HepG2 (cell line): ENCODE data around the gene SLC6A12. TPM values are rescaled to one million over a fixed set of nuclear protein-coding genes. Genes with fewer than 3 reads are reported as not detected.

ENCODE experiments used
- ATAC-seq: fragments of 200-7000 bp; cut with Tn5 transposase; 3 replicates; pipeline ENCODE4 v1.9.1; 2020; ENCODE audit warnings: mild to moderate bottlenecking, moderate library complexity
- BruUV-seq: library from RNA; stranded (reverse); fragments of 400-500 nt; replicated peaks from 2 replicates; lab custom pipeline; 2021; lab: Mats Ljungman, UMichigan
- CTCF ChIA-PET: fragments of 300-600 bp; formaldehyde crosslinking; extraction: SDS; loops from one replicate; lab custom pipeline; 2021; ENCODE audit warnings: low total read pairs, inconsistent platforms, low intra/inter-chr PET ratio; lab: Yijun Ruan, JAX
- POLR2A ChIA-PET: fragments of 350-600 bp; sonication (Branson Sonifier 250); formaldehyde crosslinking; loops from one replicate; lab custom pipeline; 2020; ENCODE audit warnings: antibody characterized with exemption, inconsistent platforms; lab: Yijun Ruan, JAX
- DNase-seq: peaks from one replicate; pipeline ENCODE4 v3.0.0-alpha.2; 2015; ENCODE audit warnings: low spot score
- FAIRE-seq: peaks from 3 replicates; lab custom pipeline; 2011; peaks lifted over from hg19 to GRCh38; lab: Jason Lieb, UNC
- H2AFZ ChIP-seq: one replicate; pipeline ENCODE4 v1.6.1; 2011; ENCODE audit warnings: low read length, inconsistent platforms
- H3K27ac ChIP-seq: fragments of 300-600 bp; 3 replicates; pipeline ENCODE4 v1.8.0; 2011; ENCODE audit warnings: mixed run types, mild to moderate bottlenecking, mixed read lengths, low read length, inconsistent platforms; ENCODE audit not compliant: insufficient read depth; ENCODE audit errors: extremely low read length
- H3K27me3 ChIP-seq, 2 experiments: fragments of 200-600 bp in 1 of 2; 2 replicates in 1 of 2; 3 replicates in 1 of 2; pipeline versions ENCODE4 v1.6.0 to v1.8.0; 2011; ENCODE audit warnings: low read length in 2 of 2, mild to moderate bottlenecking in 2 of 2, moderate library complexity in 2 of 2, inconsistent platforms in 1 of 2; ENCODE audit not compliant: insufficient read depth in 2 of 2, control insufficient read depth in 1 of 2
- H3K36me3 ChIP-seq, 2 experiments: fragments of 200-600 bp in 1 of 2; replicated peaks in 1 of 2; 2 replicates in 1 of 2; 3 replicates in 1 of 2; pipeline versions ENCODE4 v1.5.1 to v1.8.0; 2011; ENCODE audit warnings: low read length in 2 of 2, inconsistent platforms in 1 of 2; ENCODE audit not compliant: insufficient read depth in 2 of 2, control insufficient read depth in 1 of 2
- H3K4me1 ChIP-seq: 2 replicates; pipeline ENCODE4 v1.5.1; 2012; ENCODE audit warnings: low read length, inconsistent platforms; ENCODE audit not compliant: insufficient read depth
- H3K4me2 ChIP-seq: 2 replicates; pipeline ENCODE4 v1.6.0; 2011; ENCODE audit warnings: low read depth, low read length, inconsistent platforms
- H3K4me3 ChIP-seq, 3 experiments: fragments of 200-600 bp in 1 of 3; sonication (generic), shearing (Covaris generic) in 1 of 3; replicated peaks in 1 of 3; 2 replicates each; pipeline ENCODE4 v1.5.1; 2011 to 2016; ENCODE audit warnings: low read length in 3 of 3, inconsistent platforms in 2 of 3, low read depth in 2 of 3, mild to moderate bottlenecking in 2 of 3, control low read depth in 1 of 3, mixed read lengths in 1 of 3; ENCODE audit not compliant: insufficient read depth in 1 of 3
- H3K79me2 ChIP-seq: one replicate; pipeline ENCODE4 v1.6.1; 2011; ENCODE audit warnings: low read length, inconsistent platforms; ENCODE audit not compliant: insufficient read depth
- H3K9ac ChIP-seq: 2 replicates; pipeline ENCODE4 v1.6.0; 2011; ENCODE audit warnings: mild to moderate bottlenecking, low read depth, low read length, inconsistent platforms; ENCODE audit not compliant: insufficient read depth
- H3K9me3 ChIP-seq: 2 replicates; pipeline ENCODE4 v1.5.1; 2012; ENCODE audit warnings: mild to moderate bottlenecking, low read length
- H4K20me1 ChIP-seq: 2 replicates; pipeline ENCODE4 v1.6.0; 2011; ENCODE audit warnings: inconsistent platforms, mild to moderate bottlenecking, low read length, moderate library complexity; ENCODE audit not compliant: insufficient read depth
- PAX8 ChIP-seq: sonication (generic); formaldehyde crosslinking; IDR thresholded peaks from 2 replicates; pipeline ENCODE4 v1.8.0; 2022; ENCODE audit warnings: mild to moderate bottlenecking, missing genetic modification reagents, borderline replicate concordance
- POGZ ChIP-seq: sonication (generic); formaldehyde crosslinking; IDR thresholded peaks from 2 replicates; pipeline ENCODE4 v1.4.0; 2020; ENCODE audit warnings: mild to moderate bottlenecking, missing genetic modification reagents
- RBAK ChIP-seq: sonication (generic); formaldehyde crosslinking; IDR thresholded peaks from 2 replicates; pipeline ENCODE4 v1.5.1; 2020; ENCODE audit warnings: mild to moderate bottlenecking, missing genetic modification reagents
- ZNF792 ChIP-seq: IDR thresholded peaks from 2 replicates; pipeline ENCODE4 v1.6.1; 2016
- WGBS: methylation state at CpG from one replicate; pipeline ENCODE4 v1.1.6; 2017; ENCODE audit warnings: low lambda C conversion rate; 5-methylcytosine and 5-hydroxymethylcytosine counted together
- in situ Hi-C: cut with HindIII; loops from 2 replicates; pipeline ENCODE4 v1.10.0; 2017; ENCODE audit warnings: low pct_unique_long_range_greater_than_20kb; ENCODE audit not compliant: extremely low pct_ligation_motif_present
- intact Hi-C: fragments of 100-400 bp; cut with micrococcal nuclease; formaldehyde crosslinking; loops from one replicate; pipeline ENCODE4 v1.10.0; 2022; ENCODE audit not compliant: unreplicated experiment
- polyA plus RNA-seq, 8 experiments: library from polyadenylated mRNA; depleted of rRNA in 3 of 8; stranded (reverse) in 7 of 8; unstranded in 1 of 8; fragments of >200 nt; fragmentation: Illumina TruSeq in 4 of 8; extraction: Trizol in 4 of 8; gene quantifications; 2 replicates each; pipeline versions ENCODE4 v1.2.1 to v1.2.3, GENCODE V29; 2011 to 2016; ENCODE audit warnings: low read depth in 4 of 8, missing spikeins in 1 of 8, mixed read lengths in 1 of 8; ENCODE audit not compliant: insufficient read depth in 1 of 8
- total RNA-seq, 5 experiments: library from RNA; depleted of rRNA; stranded (reverse); fragments of >200 nt; fragmentation: Illumina TruSeq; extraction: Trizol; gene quantifications; 2 replicates each; pipeline ENCODE4 v1.2.3, GENCODE V29; 2016; ENCODE audit warnings: low read depth in 1 of 5
- TF ChIP-seq, protein P1 (sequence below): sonication (generic); formaldehyde crosslinking; IDR thresholded peaks from 2 replicates; pipeline ENCODE4 v1.9.0; 2021; ENCODE audit warnings: missing genetic modification reagents, borderline replicate concordance
- TF ChIP-seq, protein P2 (sequence below): sonication (generic); formaldehyde crosslinking; IDR thresholded peaks from 2 replicates; pipeline ENCODE4 v1.4.0; 2020; ENCODE audit warnings: missing genetic modification reagents

SLC6A12 gene
- total and polyA plus RNA-seq, 2 of the 13 experiments (the other 11 are each of a cell fraction or from before 2014, with no cell fraction given): 3.7 to 18.8 TPM

DNA sequence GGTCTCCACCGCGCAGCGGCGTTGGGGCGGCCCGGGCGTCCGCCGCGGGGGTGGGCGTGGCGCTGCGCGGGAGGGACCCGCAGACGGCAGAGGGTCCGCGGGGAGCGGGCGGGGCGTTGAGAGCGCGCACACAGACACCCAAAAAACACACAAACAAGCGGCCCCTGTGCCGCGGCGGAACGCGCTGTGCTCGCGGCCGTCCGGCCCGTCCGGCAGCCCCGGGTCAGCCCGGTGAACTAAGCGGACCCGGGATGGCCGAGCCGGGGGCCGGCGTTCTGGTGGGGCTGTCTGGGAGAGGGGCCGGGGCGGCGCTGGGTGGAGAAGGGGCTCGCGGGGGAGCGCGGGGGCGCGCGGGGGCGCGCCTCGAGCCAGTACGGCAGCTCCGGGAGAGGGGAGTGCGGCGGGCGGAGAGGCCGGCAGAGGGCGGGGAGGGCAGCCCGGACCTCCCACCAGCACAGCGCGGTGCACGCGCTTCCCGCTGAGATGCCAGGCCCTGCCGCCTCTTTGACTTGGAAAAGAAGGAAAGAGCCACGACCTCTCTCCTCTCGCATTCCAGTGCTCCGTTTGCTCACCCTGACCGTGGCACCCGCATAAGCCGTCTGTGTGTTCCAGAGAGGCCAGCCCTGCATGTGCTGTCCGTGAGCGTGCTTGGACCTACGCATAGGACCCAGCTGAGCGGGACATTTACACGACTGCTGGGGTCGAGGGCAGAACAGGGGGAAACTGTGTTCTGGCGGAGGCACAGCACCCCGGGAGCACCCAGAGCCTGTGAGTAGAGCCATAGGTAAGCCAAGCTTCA is 10.3 kb downstream of the SLC6A12 start:
- 98% methylated on average over 82 of the region's 84 CpGs for WGBS
- DNase-seq (no peak), ATAC-seq (no peak), FAIRE-seq (no peak)
- ChIA-PET POLR2A (no interaction called here), CTCF (no interaction called here)
- in situ Hi-C loops: no loop called here
- TF ChIP-seq ZNF792 (CRISPR knock-in tag): no peak
- TF ChIP-seq, protein P1, sequence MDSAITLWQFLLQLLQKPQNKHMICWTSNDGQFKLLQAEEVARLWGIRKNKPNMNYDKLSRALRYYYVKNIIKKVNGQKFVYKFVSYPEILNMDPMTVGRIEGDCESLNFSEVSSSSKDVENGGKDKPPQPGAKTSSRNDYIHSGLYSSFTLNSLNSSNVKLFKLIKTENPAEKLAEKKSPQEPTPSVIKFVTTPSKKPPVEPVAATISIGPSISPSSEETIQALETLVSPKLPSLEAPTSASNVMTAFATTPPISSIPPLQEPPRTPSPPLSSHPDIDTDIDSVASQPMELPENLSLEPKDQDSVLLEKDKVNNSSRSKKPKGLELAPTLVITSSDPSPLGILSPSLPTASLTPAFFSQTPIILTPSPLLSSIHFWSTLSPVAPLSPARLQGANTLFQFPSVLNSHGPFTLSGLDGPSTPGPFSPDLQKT (CRISPR knock-in tag): no peak
- no peak for TF ChIP-seq RBAK (CRISPR knock-in tag)
- TF ChIP-seq PAX8 (CRISPR knock-in tag): no peak
- no peak for TF ChIP-seq POGZ (CRISPR knock-in tag)
- TF ChIP-seq, protein P2, sequence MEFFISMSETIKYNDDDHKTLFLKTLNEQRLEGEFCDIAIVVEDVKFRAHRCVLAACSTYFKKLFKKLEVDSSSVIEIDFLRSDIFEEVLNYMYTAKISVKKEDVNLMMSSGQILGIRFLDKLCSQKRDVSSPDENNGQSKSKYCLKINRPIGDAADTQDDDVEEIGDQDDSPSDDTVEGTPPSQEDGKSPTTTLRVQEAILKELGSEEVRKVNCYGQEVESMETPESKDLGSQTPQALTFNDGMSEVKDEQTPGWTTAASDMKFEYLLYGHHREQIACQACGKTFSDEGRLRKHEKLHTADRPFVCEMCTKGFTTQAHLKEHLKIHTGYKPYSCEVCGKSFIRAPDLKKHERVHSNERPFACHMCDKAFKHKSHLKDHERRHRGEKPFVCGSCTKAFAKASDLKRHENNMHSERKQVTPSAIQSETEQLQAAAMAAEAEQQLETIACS (CRISPR knock-in tag): no peak
- Histone ChIP-seq H3K4me2 (no peak overlapping the region), H3K9ac (no peak overlapping the region), H3K4me3 (no peak overlapping the region), H4K20me1 (no peaks in the 10 kb centered on the region), H2AFZ (no peak overlapping the region), H3K27ac (no peak overlapping the region), H3K4me1 (peaks cover 10% of the 10 kb centered on the region), H3K36me3 (no peaks in the 10 kb centered on the region), H3K79me2 (no peaks in the 10 kb centered on the region), H3K27me3 (no peaks in the 10 kb centered on the region), H3K9me3 (no peaks in the 10 kb centered on the region)
- BruUV-seq: no TSS peak
- intact Hi-C loops: no loop called here
